GM12873 (cell line): ENCODE results near the gene PANK1.

Experiments used
- CTCF ChIP-seq: IDR thresholded peaks from 2 replicates; pipeline ENCODE4 v1.5.1; 2012; ENCODE audit warnings: low read depth, mild to moderate bottlenecking, moderate library complexity, low read length, control low read depth; ENCODE audit not compliant: insufficient read depth; ENCODE audit errors: missing control alignments

The PANK1 gene

GRCh38 chr10:89602919-89603318 is 42.1 kb downstream of the PANK1 start:
- no peak for TF ChIP-seq CTCF

GRCh38 chr10:89601728-89602361 is 43.2 kb downstream of the PANK1 start:
- TF ChIP-seq CTCF: no peak

- no peak for TF ChIP-seq CTCF
Measured at GRCh38 chr10:89600041-89600440, 45.0 kb downstream of the PANK1 start.

- no peak for TF ChIP-seq CTCF
Measured at GRCh38 chr10:89593043-89593442, 52.0 kb downstream of the PANK1 start.

- TF ChIP-seq CTCF: no peak
Measured at GRCh38 chr10:89592539-89592938, 52.5 kb downstream of the PANK1 start.

GRCh38 chr10:89591796-89592271 is 53.2 kb downstream of the PANK1 start:
- TF ChIP-seq CTCF: no peak

- no peak for TF ChIP-seq CTCF
Measured at GRCh38 chr10:89591111-89591795, 53.8 kb downstream of the PANK1 start.
